ENCODE results near the gene RGCC. TPM values are rescaled to one million over a fixed set of nuclear protein-coding genes. Genes with fewer than 3 reads are reported as not detected.

The RGCC gene
- total and polyA plus RNA-seq, 4 experiments from 2014 or later, result 137 to 156 (median 150) TPM

- Mint-ChIP-seq H3K4me3 (no peak overlapping the region), H3K4me1 (peaks cover 0 to 4% (median 0%) of the 10 kb centered on the region in 4 donors), H3K36me3 (no peaks in the 10 kb centered on the region), H3K27me3 (no peaks in the 10 kb centered on the region), H3K27ac (no peak overlapping the region), H3K9me3 (peaks cover 0 to 4% (median 0%) of the 10 kb centered on the region in 8 donors)
- H3K36me3 ChIP-seq (ENCODE audit: insufficient read depth, low read length), result no peaks in the 10 kb centered on the region
- no peak overlapping the region for H3K4me3 ChIP-seq (ENCODE audit: low read length in 2 of 2)
- ChIA-PET POLR2A (ENCODE audit: partially characterized antibody) (no interaction called here), CTCF (ENCODE audit: partially characterized antibody) (no interaction called here)
- no peak for DNase-seq
- no peaks in the 10 kb centered on the region for H3K27me3 ChIP-seq (ENCODE audit: insufficient read depth, low read length)
- no peak overlapping the region for H3K27ac ChIP-seq (ENCODE audit: low read depth, low read length)
- no peaks in the 10 kb centered on the region for H3K9me3 ChIP-seq (ENCODE audit: control insufficient read depth in 1 of 2, low read length in 2 of 2)
- intact Hi-C loops (cut with micrococcal nuclease), result no loop called here
- H3K4me1 ChIP-seq (ENCODE audit: insufficient read depth, low read length), result no peaks in the 10 kb centered on the region
Observed at GRCh38 chr13:41514853-41515395, 57.6 kb downstream of the RGCC start.

GRCh38 chr13:41515491-41516139 lies 58.3 kb downstream of the RGCC start:
- Histone ChIP-seq H3K36me3 (ENCODE audit: insufficient read depth, low read length) (no peaks in the 10 kb centered on the region), H3K27me3 (ENCODE audit: insufficient read depth, low read length) (no peaks in the 10 kb centered on the region), H3K4me1 (ENCODE audit: insufficient read depth, low read length) (no peaks in the 10 kb centered on the region), H3K4me3 (ENCODE audit: low read length in 2 of 2) (no peak overlapping the region), H3K27ac (ENCODE audit: low read depth, low read length) (no peak overlapping the region), H3K9me3 (ENCODE audit: control insufficient read depth in 1 of 2, low read length in 2 of 2) (no peaks in the 10 kb centered on the region)
- no peaks in the 10 kb centered on the region for H3K27me3 Mint-ChIP-seq
- H3K36me3 Mint-ChIP-seq, result no peaks in the 10 kb centered on the region
- no peak overlapping the region for H3K4me3 Mint-ChIP-seq
- peak overlapping the region in 2 of 7 donors; percentile 17 to 42 for H3K27ac Mint-ChIP-seq
- CTCF ChIA-PET (ENCODE audit: partially characterized antibody), result no interaction called here
- POLR2A ChIA-PET (ENCODE audit: partially characterized antibody), result no interaction called here
- H3K4me1 Mint-ChIP-seq, result peaks cover 0 to 4% (median 0%) of the 10 kb centered on the region in 4 donors
- no peak for DNase-seq
- intact Hi-C loops (cut with micrococcal nuclease), result no loop called here
- H3K9me3 Mint-ChIP-seq, result peaks cover 0 to 4% (median 0%) of the 10 kb centered on the region in 8 donors

GRCh38 chr13:41516166-41516565 lies 58.8 kb downstream of the RGCC start:
- H3K4me3 Mint-ChIP-seq, result no peak overlapping the region
- Histone ChIP-seq H3K27me3 (ENCODE audit: insufficient read depth, low read length) (no peaks in the 10 kb centered on the region), H3K27ac (ENCODE audit: low read depth, low read length) (no peak overlapping the region), H3K9me3 (ENCODE audit: control insufficient read depth in 1 of 2, low read length in 2 of 2) (no peaks in the 10 kb centered on the region), H3K36me3 (ENCODE audit: insufficient read depth, low read length) (no peaks in the 10 kb centered on the region), H3K4me1 (ENCODE audit: insufficient read depth, low read length) (no peaks in the 10 kb centered on the region), H3K4me3 (ENCODE audit: low read length in 2 of 2) (no peak overlapping the region)
- no peaks in the 10 kb centered on the region for H3K36me3 Mint-ChIP-seq
- H3K27me3 Mint-ChIP-seq, result no peaks in the 10 kb centered on the region
- POLR2A ChIA-PET (ENCODE audit: partially characterized antibody), result no interaction called here
- intact Hi-C loops (cut with micrococcal nuclease), result no loop called here
- peaks cover 0 to 4% (median 0%) of the 10 kb centered on the region in 8 donors for H3K9me3 Mint-ChIP-seq
- CTCF ChIA-PET (ENCODE audit: partially characterized antibody), result no interaction called here
- peaks cover 0 to 4% (median 0%) of the 10 kb centered on the region in 4 donors for H3K4me1 Mint-ChIP-seq
- no peak for DNase-seq
- peak overlapping the region in 1 of 7 donors; percentile 57 for H3K27ac Mint-ChIP-seq

GRCh38 chr13:41516760-41517159 lies 59.4 kb downstream of the RGCC start:
- H3K4me1 Mint-ChIP-seq, result peaks cover 0 to 4% (median 0%) of the 10 kb centered on the region in 4 donors
- H3K4me3 Mint-ChIP-seq, result no peak overlapping the region
- no peaks in the 10 kb centered on the region for H3K27me3 Mint-ChIP-seq
- DNase-seq, result no peak
- ChIA-PET POLR2A (ENCODE audit: partially characterized antibody) (no interaction called here), CTCF (ENCODE audit: partially characterized antibody) (no interaction called here)
- Histone ChIP-seq H3K4me3 (ENCODE audit: low read length in 2 of 2) (no peak overlapping the region), H3K4me1 (ENCODE audit: insufficient read depth, low read length) (no peaks in the 10 kb centered on the region), H3K27ac (ENCODE audit: low read depth, low read length) (no peak overlapping the region), H3K27me3 (ENCODE audit: insufficient read depth, low read length) (no peaks in the 10 kb centered on the region), H3K9me3 (ENCODE audit: control insufficient read depth in 1 of 2, low read length in 2 of 2) (no peaks in the 10 kb centered on the region), H3K36me3 (ENCODE audit: insufficient read depth, low read length) (no peaks in the 10 kb centered on the region)
- intact Hi-C loops (cut with micrococcal nuclease), result no loop called here
- peaks cover 0 to 4% (median 0%) of the 10 kb centered on the region in 8 donors for H3K9me3 Mint-ChIP-seq
- H3K36me3 Mint-ChIP-seq, result no peaks in the 10 kb centered on the region
- peak overlapping the region in 2 of 7 donors; percentile 46 to 76 for H3K27ac Mint-ChIP-seq

GRCh38 chr13:41520016-41520659 lies 62.8 kb downstream of the RGCC start:
- H3K4me3 Mint-ChIP-seq, result no peak overlapping the region
- no peaks in the 10 kb centered on the region for H3K36me3 Mint-ChIP-seq

More at GRCh38 chr13:41520016-41520659, 62.8 kb downstream of the RGCC start:
- no peak for DNase-seq
- H3K4me1 ChIP-seq (ENCODE audit: insufficient read depth, low read length), result no peaks in the 10 kb centered on the region
- ChIA-PET POLR2A (ENCODE audit: partially characterized antibody) (no interaction called here), CTCF (ENCODE audit: partially characterized antibody) (no interaction called here)
- peaks cover 0 to 4% (median under 1%) of the 10 kb centered on the region in 4 donors for H3K4me1 Mint-ChIP-seq
- H3K4me3 ChIP-seq (ENCODE audit: low read length in 2 of 2), result no peak overlapping the region
- peaks cover 0 to 2% (median 0%) of the 10 kb centered on the region in 8 donors for H3K9me3 Mint-ChIP-seq
- intact Hi-C loops (cut with micrococcal nuclease), result no loop called here
- peak overlapping the region in 2 of 7 donors; percentile 47 to 68 for H3K27ac Mint-ChIP-seq
- no peaks in the 10 kb centered on the region for H3K36me3 ChIP-seq (ENCODE audit: insufficient read depth, low read length)
- no peak overlapping the region for H3K27ac ChIP-seq (ENCODE audit: low read depth, low read length)
- H3K27me3 Mint-ChIP-seq, result no peaks in the 10 kb centered on the region
- H3K9me3 ChIP-seq (ENCODE audit: control insufficient read depth in 1 of 2, low read length in 2 of 2), result no peaks in the 10 kb centered on the region
- H3K27me3 ChIP-seq (ENCODE audit: insufficient read depth, low read length), result no peaks in the 10 kb centered on the region

Other genes starting within 250 kb of the RGCC start
- 10 to 100 TPM; 29.5 to 30.1 TPM for gene MTRF1, start 194.0 kb upstream of the RGCC start, total RNA-seq
- gene MTRF1, start 194.0 kb upstream of the RGCC start, polyA plus RNA-seq, result 10 to 100 TPM in 1 of 2 donors, 1 to 10 TPM in 1; 5.3 to 16.0 TPM
- 10 to 100 TPM; 62.3 to 62.5 TPM for gene NAA16, start 146.3 kb upstream of the RGCC start, total RNA-seq
- gene NAA16, start 146.3 kb upstream of the RGCC start, polyA plus RNA-seq, result 10 to 100 TPM in 1 of 2 donors, 1 to 10 TPM in 1; 8.6 to 17.1 TPM